Testis (tissue), 2 donors: ENCODE data around the gene MDH2.

ENCODE experiments used
- POLR2A ChIP-seq: fragments of 450-650 bp; IDR thresholded peaks from one replicate; pipeline ENCODE4 v1.6.1; 2017; ENCODE audit warnings: antibody characterized with exemption, mild to moderate bottlenecking, moderate library complexity
- TF ChIP-seq, protein P1 (sequence below), 3 experiments: fragments of 450-650 bp in 2 of 3; fragments of 200-600 bp in 1 of 3; sonication (generic) in 1 of 3; IDR thresholded peaks; one replicate each; pipeline ENCODE4 v1.5.1; 2016 to 2019; ENCODE audit warnings: antibody characterized with exemption in 3 of 3, mild to moderate bottlenecking in 2 of 3, moderate library complexity in 1 of 3

DNA sequence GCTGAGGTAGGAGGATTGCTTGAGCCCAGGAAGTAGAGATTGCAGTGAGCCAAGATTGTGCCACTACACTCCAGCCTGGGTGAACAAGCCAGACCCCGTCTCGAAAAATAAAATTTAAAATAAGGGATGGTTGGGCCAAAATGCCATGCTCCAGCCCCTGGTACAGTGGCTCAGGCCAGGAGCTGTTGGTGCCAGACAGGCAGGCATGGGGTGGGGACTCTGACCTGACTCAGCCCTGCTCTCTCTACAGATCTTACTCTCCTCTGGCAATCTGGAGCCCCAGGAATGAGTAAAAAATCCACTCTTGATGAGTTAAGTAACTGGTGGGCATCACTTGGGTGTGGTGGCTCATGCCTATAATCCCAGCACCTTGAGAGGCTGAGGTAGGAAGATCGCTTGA lies 45.1 kb upstream of the MDH2 start:
- TF ChIP-seq, protein P1, sequence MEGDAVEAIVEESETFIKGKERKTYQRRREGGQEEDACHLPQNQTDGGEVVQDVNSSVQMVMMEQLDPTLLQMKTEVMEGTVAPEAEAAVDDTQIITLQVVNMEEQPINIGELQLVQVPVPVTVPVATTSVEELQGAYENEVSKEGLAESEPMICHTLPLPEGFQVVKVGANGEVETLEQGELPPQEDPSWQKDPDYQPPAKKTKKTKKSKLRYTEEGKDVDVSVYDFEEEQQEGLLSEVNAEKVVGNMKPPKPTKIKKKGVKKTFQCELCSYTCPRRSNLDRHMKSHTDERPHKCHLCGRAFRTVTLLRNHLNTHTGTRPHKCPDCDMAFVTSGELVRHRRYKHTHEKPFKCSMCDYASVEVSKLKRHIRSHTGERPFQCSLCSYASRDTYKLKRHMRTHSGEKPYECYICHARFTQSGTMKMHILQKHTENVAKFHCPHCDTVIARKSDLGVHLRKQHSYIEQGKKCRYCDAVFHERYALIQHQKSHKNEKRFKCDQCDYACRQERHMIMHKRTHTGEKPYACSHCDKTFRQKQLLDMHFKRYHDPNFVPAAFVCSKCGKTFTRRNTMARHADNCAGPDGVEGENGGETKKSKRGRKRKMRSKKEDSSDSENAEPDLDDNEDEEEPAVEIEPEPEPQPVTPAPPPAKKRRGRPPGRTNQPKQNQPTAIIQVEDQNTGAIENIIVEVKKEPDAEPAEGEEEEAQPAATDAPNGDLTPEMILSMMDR (IDR thresholded peaks at IDR 0.05) = no peak
- no peak for TF ChIP-seq POLR2A
